K562 (cell line): Measurements from ENCODE around the gene KLRC2. TPM values are rescaled to one million over a fixed set of nuclear protein-coding genes. Genes with fewer than 3 reads are reported as not detected.

Experiments
- ATAC-seq: fragments of 200-7000 bp; cut with Tn5 transposase; 3 replicates; pipeline ENCODE4 v1.9.1; 2020; ENCODE audit warnings: moderate library complexity
- BruUV-seq: library from RNA; stranded (reverse); fragments of 400-500 nt; replicated peaks from 2 replicates; lab custom pipeline; 2021; lab: Mats Ljungman, UMichigan
- CTCF ChIA-PET: fragments of 300-600 bp; formaldehyde crosslinking; extraction: SDS; loops from one replicate; lab custom pipeline; 2021; ENCODE audit warnings: low intra/inter-chr PET ratio; lab: Yijun Ruan, JAX
- POLR2A ChIA-PET: fragments of 300-600, 350-650 bp; sonication (Branson Sonifier 250); formaldehyde crosslinking; extraction: SDS; loops from one replicate; lab custom pipeline; 2021; ENCODE audit warnings: antibody characterized with exemption, inconsistent platforms; lab: Yijun Ruan, JAX
- DNase-seq, 4 experiments: peaks; one replicate each; pipeline versions ENCODE4 v3.0.0 to v3.0.0-alpha.2; 2011 to 2018; ENCODE audit warnings: low spot score in 3 of 4, mixed read lengths in 3 of 4; ENCODE audit errors: extremely low read depth in 1 of 4
- FAIRE-seq: peaks from 2 replicates; lab custom pipeline; 2011; peaks lifted over from hg19 to GRCh38; lab: Jason Lieb, UNC
- H2AFZ ChIP-seq: 2 replicates; pipeline ENCODE4 v1.6.0; 2011; ENCODE audit warnings: low read depth, low read length, control low read depth, inconsistent platforms
- H3K27ac ChIP-seq: fragments of 200-600 bp; 3 replicates; pipeline ENCODE4 v1.8.0; 2011; ENCODE audit warnings: low read depth, mild to moderate bottlenecking, control low read depth, inconsistent platforms, low read length, moderate library complexity, mixed read lengths; ENCODE audit errors: extremely low read depth
- H3K27me3 ChIP-seq, 2 experiments: fragments of 300-600 bp in 1 of 2; 2 replicates in 1 of 2; 3 replicates in 1 of 2; pipeline versions ENCODE4 v1.6.0 to v1.8.0; 2011; ENCODE audit warnings: inconsistent platforms in 2 of 2, low read length in 2 of 2, mild to moderate bottlenecking in 1 of 2, mixed read lengths in 1 of 2, moderate library complexity in 1 of 2; ENCODE audit not compliant: control insufficient read depth in 2 of 2, insufficient read depth in 2 of 2
- H3K36me3 ChIP-seq: fragments of 300-600 bp; 3 replicates; pipeline ENCODE4 v1.8.0; 2011; ENCODE audit warnings: mild to moderate bottlenecking, low read length, inconsistent platforms; ENCODE audit not compliant: control insufficient read depth, insufficient read depth
- H3K4me1 ChIP-seq, 2 experiments: fragments of 200-600 bp in 1 of 2; replicated peaks in 1 of 2; 2 replicates in 1 of 2; 3 replicates in 1 of 2; pipeline versions ENCODE4 v1.5.1 to v1.8.0; 2011; ENCODE audit warnings: inconsistent platforms in 2 of 2, low read length in 2 of 2, mild to moderate bottlenecking in 1 of 2, mixed read lengths in 1 of 2, moderate library complexity in 1 of 2; ENCODE audit not compliant: control insufficient read depth in 2 of 2, insufficient read depth in 2 of 2
- H3K4me2 ChIP-seq: 2 replicates; pipeline ENCODE4 v1.6.1; 2011; ENCODE audit warnings: low read length, control low read depth, inconsistent platforms, mixed read lengths; ENCODE audit not compliant: insufficient read depth
- H3K4me3 ChIP-seq: fragments of 200-600 bp; sonication (generic), shearing (Covaris generic); 2 replicates; pipeline ENCODE4 v1.5.1; 2016; ENCODE audit warnings: control low read depth, inconsistent platforms
- H3K79me2 ChIP-seq: fragments of 200-600 bp; 3 replicates; pipeline ENCODE4 v1.8.0; 2011; ENCODE audit warnings: low read length, inconsistent platforms; ENCODE audit not compliant: control insufficient read depth, insufficient read depth
- H3K9ac ChIP-seq, 2 experiments: 2 replicates each; pipeline versions ENCODE4 v1.6.0 to v1.6.1; 2011; ENCODE audit warnings: low read depth in 2 of 2, low read length in 2 of 2, control low read depth in 1 of 2, inconsistent platforms in 1 of 2, mild to moderate bottlenecking in 1 of 2, mixed read lengths in 1 of 2; ENCODE audit not compliant: insufficient read depth in 1 of 2
- H3K9me1 ChIP-seq: one replicate; pipeline ENCODE4 v1.6.0; 2011; ENCODE audit warnings: inconsistent platforms, mild to moderate bottlenecking, low read length, moderate library complexity; ENCODE audit not compliant: control insufficient read depth, insufficient read depth
- H3K9me3 ChIP-seq: replicated peaks from 2 replicates; pipeline ENCODE4 v1.5.1; 2011; ENCODE audit warnings: low read depth, low read length, inconsistent platforms; ENCODE audit not compliant: control insufficient read depth, insufficient read depth
- H4K20me1 ChIP-seq: replicated peaks from 2 replicates; pipeline ENCODE4 v1.6.1; 2011; ENCODE audit warnings: low read length, inconsistent platforms, mixed read lengths; ENCODE audit not compliant: control insufficient read depth, insufficient read depth
- CHD1 ChIP-seq: fragments of 200-600 bp; sonication (generic); IDR thresholded peaks from one replicate; pipeline ENCODE4 v1.6.1; 2012; ENCODE audit warnings: mild to moderate bottlenecking, moderate library complexity, low read length, inconsistent platforms
- FIP1L1 ChIP-seq: fragments of 200-400 bp; formaldehyde crosslinking; IDR thresholded peaks from 2 replicates; pipeline ENCODE4 v1.6.1; 2018; ENCODE audit warnings: mild to moderate bottlenecking, low read depth, low read length; ENCODE audit not compliant: poor library complexity, severe bottlenecking
- PKNOX1 ChIP-seq: fragments of 450-650 bp; IDR thresholded peaks from 2 replicates; pipeline ENCODE4 v1.6.1; 2016
- PRDM10 ChIP-seq: fragments of 450-650 bp; IDR thresholded peaks from 2 replicates; pipeline ENCODE4 v1.6.1; 2018; ENCODE audit not compliant: partially characterized antibody
- YBX1 ChIP-seq: fragments of 450-650 bp; IDR thresholded peaks from 2 replicates; pipeline ENCODE4 v1.7.1; 2016; ENCODE audit warnings: mild to moderate bottlenecking
- ZNF668 ChIP-seq: fragments of 250-450 bp; sonication (Bioruptor Pico); IDR thresholded peaks from 2 replicates; pipeline ENCODE4 v1.8.0; 2022; ENCODE audit warnings: mild to moderate bottlenecking, inconsistent platforms
- WGBS: fragments of 100-300 bp; shearing (Covaris generic); methylation state at CpG from one replicate; pipeline ENCODE4 v1.1.6; 2016; ENCODE audit warnings: low coverage, mixed read lengths; ENCODE audit not compliant: insufficient coverage; ENCODE audit errors: missing lambda C conversion rate; 5-methylcytosine and 5-hydroxymethylcytosine counted together
- in situ Hi-C: fragments of 300-500 bp; cut with MboI; formaldehyde crosslinking; loops from 4 replicates; pipeline ENCODE4 v1.15.0; 2018; ENCODE audit warnings: inconsistent platforms, mixed read lengths
- intact Hi-C: fragments of 100-400 bp; cut with micrococcal nuclease; formaldehyde crosslinking; loops from 2 replicates; pipeline ENCODE4 v1.14.2; 2022
- polyA plus RNA-seq, 8 experiments: library from polyadenylated mRNA; depleted of rRNA in 4 of 8; stranded (reverse) in 5 of 8; unstranded in 3 of 8; fragments of >200 nt; fragmentation: Nextera tagmentation in 2 of 8; fragmentation: Illumina TruSeq in 1 of 8; extraction: Ambion mirVana in 2 of 8; extraction: Trizol in 1 of 8; gene quantifications; 2 replicates each; pipeline versions ENCODE4 v1.2.1 to v1.2.3, GENCODE V29; 2011 to 2014; ENCODE audit warnings: inconsistent platforms in 1 of 8, missing spikeins in 1 of 8
- total RNA-seq, 7 experiments: library from RNA; depleted of rRNA in 6 of 7; stranded (reverse); fragments of >200 nt in 6 of 7; fragmentation: Illumina TruSeq in 2 of 7; extraction: Trizol in 2 of 7; gene quantifications; 2 replicates each; pipeline versions ENCODE4 v1.2.1 to v1.2.3, GENCODE V29; 2011 to 2021; ENCODE audit warnings: low replicate concordance in 1 of 7

Gene KLRC2
- total and polyA plus RNA-seq, 9 of the 15 experiments (the other 6 are each of a cell fraction or from before 2014, with no cell fraction given): not detected

- ATAC-seq: no peak
- no peaks in the 10 kb centered on the region for H3K79me2 ChIP-seq
- no peaks in the 10 kb centered on the region for H3K9me3 ChIP-seq
- no TSS peak for BruUV-seq
- no peak for FAIRE-seq
- H3K9me1 ChIP-seq: no peaks in the 10 kb centered on the region
- no peaks in the 10 kb centered on the region for H4K20me1 ChIP-seq
- no peak overlapping the region for H3K4me3 ChIP-seq
- H3K36me3 ChIP-seq: no peaks in the 10 kb centered on the region
- DNase-seq: no peak
- ChIA-PET CTCF (no interaction called here), POLR2A (no interaction called here)
- no peak overlapping the region for H2AFZ ChIP-seq
- H3K27me3 ChIP-seq: no peaks in the 10 kb centered on the region
- no peak overlapping the region for H3K4me2 ChIP-seq
- intact Hi-C loops (no loop called here), in situ Hi-C loops (no loop called here)
- 0% methylated on average over 1 of the region's 1 CpG for WGBS
- H3K9ac ChIP-seq: no peak overlapping the region
- no peaks in the 10 kb centered on the region for H3K4me1 ChIP-seq
- no peak overlapping the region for H3K27ac ChIP-seq
- TF ChIP-seq YBX1: no peak
- TF ChIP-seq PKNOX1: no peak
- no peak for TF ChIP-seq FIP1L1
- no peak for TF ChIP-seq PRDM10
- no peak for TF ChIP-seq ZNF668 (CRISPR knock-in tag)
- no peak for TF ChIP-seq CHD1
These were observed 49.0 kb downstream of the KLRC2 start for GRCh38 chr12:10386857-10387256.
